Measurements from ENCODE around the gene KIAA1549.
"Not testable (repeated sequence)": the region's sequence is repeated elsewhere in the genome, so short reads cannot be mapped to it uniquely, and the experiment has no call there.

The KIAA1549 gene

GRCh38 chr7:138798836-138799235 lies 182.4 kb downstream of the KIAA1549 start:
- no peak for TF ChIP-seq CTCF (conservative IDR thresholded peaks at IDR 0.05; ENCODE audit: low read depth, low read length)
- Histone ChIP-seq H3K4me2 (no peak overlapping the region), H3K79me2 (ENCODE audit: insufficient read depth, low read depth) (no peaks in the 10 kb centered on the region), H2AFZ (ENCODE audit: low read depth) (no peak overlapping the region), H3K9ac (no peak overlapping the region), H3K36me3 (ENCODE audit: insufficient read depth) (no peaks in the 10 kb centered on the region), H3K4me3 (IDR thresholded peaks at IDR 0.05; ENCODE audit: insufficient read depth, low read depth, low read length) (no peak overlapping the region), H3K27ac (no peak overlapping the region), H3K4me1 (ENCODE audit: low read depth, poor library complexity, severe bottlenecking) (no peaks in the 10 kb centered on the region), H3K27me3 (ENCODE audit: insufficient read depth, low read depth) (no peaks in the 10 kb centered on the region), H4K20me1 (ENCODE audit: insufficient read depth) (no peaks in the 10 kb centered on the region)

- Histone ChIP-seq H4K20me1 (ENCODE audit: insufficient read depth) (no peaks in the 10 kb centered on the region), H3K9ac (no peak within 1 kb of the TSS), H3K4me2 (no peak within 1 kb of the TSS), H3K4me3 (IDR thresholded peaks at IDR 0.05; ENCODE audit: insufficient read depth, low read depth, low read length) (no peak within 1 kb of the TSS), H3K27ac (no peak within 1 kb of the TSS), H3K36me3 (ENCODE audit: insufficient read depth) (no peaks in the 10 kb centered on the region), H3K79me2 (ENCODE audit: insufficient read depth, low read depth) (no peaks in the 10 kb centered on the region), H3K27me3 (ENCODE audit: insufficient read depth, low read depth) (no peaks in the 10 kb centered on the region), H2AFZ (ENCODE audit: low read depth) (no peak within 1 kb of the TSS), H3K4me1 (ENCODE audit: low read depth, poor library complexity, severe bottlenecking) (no peaks in the 10 kb centered on the region)
- no peak for TF ChIP-seq CTCF (conservative IDR thresholded peaks at IDR 0.05; ENCODE audit: low read depth, low read length)
Observed at GRCh38 chr7:138797715-138798320, 183.4 kb downstream of the KIAA1549 start, which contains the start of the genes ATP6V0A4 and TMEM213. ATP6V0A4 (minus strand) TSS chr7:138798196; CDS start chr7:138771247, 26,949 bp downstream. TMEM213 (plus strand) TSS chr7:138797994; CDS start chr7:138798105, 111 bp downstream.

DNA sequence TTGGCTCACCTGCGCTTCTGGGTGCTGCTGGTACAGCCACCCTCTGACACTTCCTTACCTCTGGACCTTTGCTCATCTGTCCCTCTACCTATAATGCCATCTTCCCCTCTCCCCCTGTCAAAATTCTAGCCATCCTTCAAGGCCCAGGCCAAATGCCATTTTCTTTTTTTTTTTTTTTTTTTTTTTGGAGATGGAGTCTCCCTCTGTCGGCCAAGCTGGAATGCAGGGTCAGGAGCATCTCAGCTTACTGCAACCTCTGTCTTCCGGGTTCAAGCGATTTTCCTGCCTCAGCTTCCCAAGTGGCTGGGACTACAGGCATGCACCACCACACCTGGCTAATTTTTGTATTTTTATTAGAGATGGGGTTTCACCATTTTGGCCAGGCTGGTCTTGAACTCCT lies 184.1 kb downstream of the KIAA1549 start:
- not testable (repeated sequence) for H4K20me1 ChIP-seq (ENCODE audit: insufficient read depth); H3K27ac ChIP-seq; H3K4me1 ChIP-seq (ENCODE audit: low read depth, poor library complexity, severe bottlenecking); H3K4me2 ChIP-seq; H2AFZ ChIP-seq (ENCODE audit: low read depth); H3K9ac ChIP-seq; H3K27me3 ChIP-seq (ENCODE audit: insufficient read depth, low read depth); H3K36me3 ChIP-seq (ENCODE audit: insufficient read depth); H3K4me3 ChIP-seq (IDR thresholded peaks at IDR 0.05; ENCODE audit: insufficient read depth, low read depth, low read length); H3K79me2 ChIP-seq (ENCODE audit: insufficient read depth, low read depth)

- H2AFZ ChIP-seq (ENCODE audit: low read depth), result no peak overlapping the region
- no peak overlapping the region for H3K27ac ChIP-seq
- H3K4me2 ChIP-seq, result no peak overlapping the region
- no peak overlapping the region for H3K9ac ChIP-seq
- no peak overlapping the region for H3K4me3 ChIP-seq (IDR thresholded peaks at IDR 0.05; ENCODE audit: insufficient read depth, low read depth, low read length)
- H4K20me1 ChIP-seq (ENCODE audit: insufficient read depth), result no peaks in the 10 kb centered on the region
- no peaks in the 10 kb centered on the region for H3K79me2 ChIP-seq (ENCODE audit: insufficient read depth, low read depth)
- no peaks in the 10 kb centered on the region for H3K27me3 ChIP-seq (ENCODE audit: insufficient read depth, low read depth)
- H3K4me1 ChIP-seq (ENCODE audit: low read depth, poor library complexity, severe bottlenecking), result no peaks in the 10 kb centered on the region
- TF ChIP-seq CTCF (conservative IDR thresholded peaks at IDR 0.05; ENCODE audit: low read depth, low read length), result no peak
- no peaks in the 10 kb centered on the region for H3K36me3 ChIP-seq (ENCODE audit: insufficient read depth)
Observed at GRCh38 chr7:138796038-138796615, 185.1 kb downstream of the KIAA1549 start.

Data from KMS-11 (cell line).